EH (cell line): Measurements from ENCODE around the gene CMTM3.
"Not testable (repeated sequence)": the region's sequence is repeated elsewhere in the genome, so short reads cannot be mapped to it uniquely, and the experiment has no call there.

Experiments
- DNase-seq: peaks from one replicate; pipeline ENCODE4 v3.0.0-alpha.2; 2015; ENCODE audit warnings: low read depth

CMTM3 gene

GRCh38 chr16:66585481-66586239, 18.8 kb upstream of the CMTM3 start:
- no peak for DNase-seq

GRCh38 chr16:66587881-66588600, 16.5 kb upstream of the CMTM3 start:
- DNase-seq: no peak

GRCh38 chr16:66588981-66589713, 15.4 kb upstream of the CMTM3 start:
- peak; percentile 37 for DNase-seq

GRCh38 chr16:66590322-66590721, 14.2 kb upstream of the CMTM3 start:
- DNase-seq: no peak

GRCh38 chr16:66591018-66591417, 13.5 kb upstream of the CMTM3 start:
- no peak for DNase-seq

- DNase-seq: no peak
These were observed 12.3 kb upstream of the CMTM3 start for GRCh38 chr16:66592241-66592640.

- no peak for DNase-seq
These were observed 11.7 kb upstream of the CMTM3 start for GRCh38 chr16:66592814-66593213.

GRCh38 chr16:66594739-66595138, 9.8 kb upstream of the CMTM3 start:
- no peak for DNase-seq

GRCh38 chr16:66596559-66596958, 7.9 kb upstream of the CMTM3 start:
- DNase-seq: not testable (repeated sequence)

- DNase-seq: no peak
These were observed 7.3 kb upstream of the CMTM3 start for GRCh38 chr16:66596986-66597848.

GRCh38 chr16:66598111-66598510, 6.4 kb upstream of the CMTM3 start:
- no peak for DNase-seq

GRCh38 chr16:66599726-66600125, 4.8 kb upstream of the CMTM3 start:
- no peak for DNase-seq

GRCh38 chr16:66600477-66600876, 4.0 kb upstream of the CMTM3 start:
- DNase-seq: no peak

GRCh38 chr16:66601471-66601870, 3.0 kb upstream of the CMTM3 start:
- no peak for DNase-seq

- DNase-seq: peak; percentile 60
These were observed 748 bp upstream of the CMTM3 start for GRCh38 chr16:66603537-66604375.

GRCh38 chr16:66605177-66605978, 874 bp downstream of the CMTM3 start:
- DNase-seq: peak; percentile 58

GRCh38 chr16:66605979-66606751, 1.7 kb downstream of the CMTM3 start:
- DNase-seq: no peak

GRCh38 chr16:66608241-66609138, 4.0 kb downstream of the CMTM3 start:
- DNase-seq: peak; percentile 88
